Kidney capillary endothelial cell (primary cell): Measurements from ENCODE around the gene ABR.
"Not testable (repeated sequence)": the region's sequence is repeated elsewhere in the genome, so short reads cannot be mapped to it uniquely, and the experiment has no call there.

Experiments
- DNase-seq: peaks from one replicate; pipeline ENCODE4 v3.0.0-alpha.2; 2018; ENCODE audit warnings: low spot score

Gene ABR

GRCh38 chr17:981292-981658, 198.5 kb downstream of the ABR start:
- no peak for DNase-seq

DNA sequence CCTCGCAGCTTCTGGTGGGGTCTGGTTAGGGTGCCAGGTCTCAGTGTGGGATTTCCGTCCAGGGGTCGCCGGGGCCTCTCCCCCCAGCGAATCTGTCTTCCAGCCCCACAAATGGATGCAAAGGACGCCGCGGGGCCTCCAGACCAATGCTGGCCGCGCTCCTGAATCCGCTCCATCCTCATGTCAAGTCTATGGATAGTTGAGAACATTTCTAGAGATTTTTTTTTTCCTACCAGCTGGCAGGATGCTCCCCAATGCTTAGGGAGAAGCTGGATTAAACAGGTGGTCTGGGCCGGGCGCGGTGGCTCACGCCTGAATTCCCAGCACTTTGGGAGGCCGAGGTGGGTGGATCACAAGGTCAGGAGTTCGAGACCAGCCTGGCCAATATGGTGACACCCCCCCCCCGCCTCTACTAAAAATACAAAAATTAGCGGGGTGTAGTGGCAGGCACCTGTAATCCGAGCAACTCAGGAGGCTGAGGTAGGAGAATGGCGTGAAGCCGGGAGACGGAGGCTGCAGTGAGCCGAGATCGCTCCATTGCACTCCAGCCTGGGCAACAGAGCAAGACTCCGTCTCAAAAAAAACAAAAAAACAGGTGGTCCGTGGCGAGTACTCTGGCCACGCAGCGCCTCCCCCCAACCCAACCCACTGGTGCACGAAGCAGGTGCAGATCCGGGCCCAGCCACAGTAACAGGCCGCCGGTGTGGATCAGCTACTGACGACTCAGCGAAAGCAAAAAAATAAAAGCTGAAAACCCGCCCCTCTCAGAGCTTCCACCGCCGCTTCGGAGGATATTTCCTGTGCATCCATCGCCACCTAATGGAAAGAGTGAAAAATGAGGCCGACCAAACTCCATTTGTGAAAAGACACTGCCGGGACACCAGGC, 199.1 kb downstream of the ABR start:
- peak; percentile 87 for DNase-seq

DNA sequence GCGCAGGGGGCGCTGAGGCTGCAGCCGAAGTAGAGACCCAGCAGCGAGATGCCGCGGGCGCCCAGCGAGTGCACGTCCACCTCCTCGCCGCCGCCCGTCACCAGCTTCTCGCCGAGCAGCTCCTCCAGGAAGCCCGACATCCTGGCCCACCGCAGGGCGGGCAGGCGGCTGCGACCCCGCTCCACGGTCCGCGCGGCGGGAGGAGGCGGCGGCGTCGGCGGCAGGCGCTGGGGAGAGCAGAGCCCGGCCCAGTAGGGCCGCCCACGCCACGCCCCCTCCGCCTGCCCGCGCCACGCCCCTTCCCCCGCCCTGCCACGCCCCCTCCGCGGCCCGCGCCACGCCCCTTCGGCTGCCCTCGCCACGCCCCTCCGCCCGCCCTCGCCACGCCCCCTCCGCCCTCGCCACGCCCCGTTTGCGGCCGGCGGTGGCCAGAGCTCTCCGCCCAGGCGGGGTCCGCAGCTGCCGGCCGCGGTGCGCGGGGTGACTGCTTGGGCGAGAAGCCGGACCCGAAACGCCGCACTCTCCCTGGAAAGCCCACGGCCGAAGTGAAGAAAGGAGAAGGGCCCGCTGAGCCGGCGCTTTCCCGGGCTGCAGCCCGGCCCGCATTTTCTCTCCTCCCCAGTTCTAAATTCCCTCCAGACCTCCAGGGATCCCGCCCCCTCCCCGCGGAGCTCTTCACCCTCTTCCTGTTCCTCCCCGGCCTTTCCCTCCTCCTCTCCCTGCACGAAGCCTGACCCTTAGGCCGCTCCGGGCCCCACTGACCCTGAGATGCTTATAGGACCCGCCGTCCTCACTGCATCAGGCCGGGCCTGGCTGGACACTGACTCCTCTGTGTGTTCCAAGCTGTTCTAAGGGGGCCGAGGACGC, 200.0 kb downstream of the ABR start, which contains the start of gene NXN:
Gene NXN (minus strand): TSS at position 238 of the 867 bp plus-strand sequence.
- peak; percentile 70 for DNase-seq

DNA sequence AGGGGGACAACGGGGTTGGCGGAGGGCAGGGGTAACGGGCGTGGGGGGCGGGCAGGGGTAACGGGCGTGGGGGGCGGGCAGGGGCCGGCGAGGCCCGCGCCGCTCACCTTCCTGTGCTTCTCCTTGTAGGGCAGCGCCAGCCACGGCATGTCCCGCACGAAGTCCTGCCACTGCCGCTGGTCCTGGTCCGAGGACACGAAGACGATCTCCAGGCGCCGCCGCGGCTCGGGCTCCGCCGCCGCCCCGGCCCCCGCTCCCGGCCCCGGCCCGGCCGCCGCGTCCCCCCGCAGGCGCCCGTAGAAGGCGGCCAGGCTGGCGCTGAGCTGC, 200.6 kb downstream of the ABR start:
- DNase-seq, result no peak

GRCh38 chr17:978103-979093, 201.4 kb downstream of the ABR start:
- no peak for DNase-seq

GRCh38 chr17:977166-977565, 202.6 kb downstream of the ABR start:
- no peak for DNase-seq

GRCh38 chr17:976312-976711, 203.5 kb downstream of the ABR start:
- no peak for DNase-seq

DNA sequence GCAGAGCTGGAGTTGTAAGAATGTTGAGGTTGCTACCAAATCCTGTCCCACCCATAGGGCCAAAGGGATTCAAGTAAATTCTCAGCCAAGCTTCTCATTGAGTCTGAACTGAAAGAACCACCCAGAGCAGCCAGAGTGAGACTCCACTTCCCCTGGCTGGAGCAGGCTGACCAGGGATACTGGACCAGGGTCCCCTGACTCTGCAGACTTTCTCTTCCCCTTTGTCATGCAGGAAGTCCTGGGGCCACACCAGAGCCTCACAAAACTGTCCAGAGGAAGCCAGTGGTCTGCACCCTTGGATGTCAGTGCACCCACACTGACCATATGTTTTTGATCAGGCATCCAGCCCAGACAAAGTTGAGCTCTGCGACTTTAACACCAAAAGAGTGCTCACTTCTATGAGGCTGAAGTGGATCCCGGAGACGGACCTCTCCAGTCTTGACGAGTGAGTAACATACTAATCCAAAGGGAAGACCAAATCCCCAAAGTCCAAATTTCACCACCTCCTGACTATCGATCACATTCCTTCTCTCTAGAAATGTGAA, 204.3 kb downstream of the ABR start:
- no peak for DNase-seq

GRCh38 chr17:974778-975177, 205.0 kb downstream of the ABR start:
- not testable (repeated sequence) for DNase-seq

GRCh38 chr17:973053-973452, 206.7 kb downstream of the ABR start:
- DNase-seq, result no peak

GRCh38 chr17:971861-972260, 207.9 kb downstream of the ABR start:
- DNase-seq, result not testable (repeated sequence)

GRCh38 chr17:970364-970763, 209.4 kb downstream of the ABR start:
- no peak for DNase-seq

DNA sequence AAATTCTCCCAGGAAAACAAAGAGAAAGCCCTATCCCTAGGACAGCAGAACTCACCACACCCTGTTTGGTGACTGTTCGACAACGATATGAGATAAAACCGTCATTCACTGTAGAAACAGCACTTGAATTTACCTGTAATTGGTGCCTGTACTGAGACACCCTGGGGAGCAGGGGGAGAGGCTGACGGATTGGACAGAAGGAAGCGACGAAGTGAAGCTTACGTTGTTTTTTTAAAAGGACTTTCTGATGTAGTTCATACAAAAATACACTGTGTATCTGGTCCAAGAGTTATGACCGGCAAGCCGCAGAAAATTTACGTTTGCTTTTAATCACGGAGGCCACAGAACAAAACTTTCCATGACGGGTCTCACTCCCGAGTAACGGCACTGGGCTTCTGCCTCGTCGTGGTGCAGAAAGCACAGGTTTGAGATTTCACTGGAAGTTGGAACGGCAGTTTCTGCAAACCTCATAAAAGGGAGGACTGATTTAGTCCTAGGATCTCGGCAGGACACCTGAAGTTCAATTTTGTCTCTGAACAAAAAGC, 209.9 kb downstream of the ABR start:
- DNase-seq, result no peak

DNA sequence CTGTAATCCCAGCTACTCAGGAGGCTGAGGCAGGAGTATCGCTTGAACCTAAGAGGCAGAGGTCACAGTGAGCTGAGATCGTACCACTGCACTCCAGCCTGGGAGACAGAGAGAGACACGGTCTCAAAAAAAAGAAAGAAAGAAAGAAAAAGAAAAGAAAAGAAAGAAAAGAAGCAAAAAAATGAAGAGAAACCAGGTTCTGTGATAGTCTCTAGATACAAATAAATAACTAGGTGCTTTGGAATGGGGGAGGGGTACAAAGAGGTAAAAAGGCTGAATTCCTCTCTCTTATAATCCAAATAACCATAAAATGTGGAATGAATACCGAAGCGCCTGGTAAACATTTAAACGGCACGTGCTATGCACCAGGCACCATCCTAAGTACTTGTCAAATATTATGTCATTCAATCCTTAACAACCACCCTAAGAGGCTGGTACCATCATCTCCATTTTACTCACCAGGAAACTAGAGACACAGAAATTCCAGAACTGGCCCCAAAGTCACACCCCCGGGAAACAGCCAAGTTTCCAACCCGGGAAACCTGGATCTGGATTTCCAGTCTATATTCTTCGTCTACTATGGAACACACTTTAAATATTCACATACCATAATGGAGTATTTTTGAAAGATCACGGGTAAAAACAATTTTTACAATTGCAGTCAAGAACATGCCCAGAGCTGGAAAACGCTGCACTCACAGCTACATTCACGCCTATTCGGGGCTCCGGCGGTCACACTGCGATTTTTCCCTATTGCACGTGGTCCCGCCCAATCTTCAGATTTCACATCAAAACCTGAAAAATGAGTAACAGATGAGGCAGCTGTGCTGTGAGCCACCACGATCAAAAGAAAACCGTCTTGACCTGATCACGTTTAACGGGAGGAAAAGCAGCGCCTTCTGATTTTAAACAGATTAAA, 210.7 kb downstream of the ABR start:
- DNase-seq, result no peak

GRCh38 chr17:967122-967521, 212.7 kb downstream of the ABR start:
- DNase-seq, result no peak

DNA sequence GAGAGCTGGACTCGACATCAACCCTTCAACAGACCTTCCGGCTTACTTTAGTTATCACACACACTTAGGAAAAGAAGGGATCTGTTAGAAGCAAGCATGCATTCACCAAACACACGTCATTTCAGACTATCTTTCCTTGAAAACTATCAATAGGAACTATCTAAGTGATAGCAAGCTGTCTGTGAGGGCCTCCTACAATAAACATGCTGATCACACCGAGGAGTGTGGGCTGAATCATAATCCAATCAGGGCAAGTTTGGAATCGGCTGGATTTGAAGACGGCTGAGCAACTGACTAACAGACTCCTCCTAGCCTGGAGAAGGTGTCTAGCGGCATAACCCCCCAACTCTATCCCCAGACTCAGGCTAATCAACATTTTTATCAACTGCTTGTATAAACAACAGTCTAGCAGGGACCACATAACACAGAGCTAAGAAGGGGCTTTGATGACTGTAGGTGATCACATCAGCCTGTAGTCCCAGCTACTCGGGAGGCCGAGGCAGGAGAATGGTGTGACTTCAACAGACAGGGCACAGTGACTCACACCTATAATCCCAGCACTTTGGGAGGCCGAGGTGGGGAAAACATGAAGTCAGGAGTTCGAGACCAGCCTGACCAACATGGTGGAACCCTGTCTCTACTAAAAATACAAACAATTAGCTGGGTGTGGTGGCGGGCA, 214.3 kb downstream of the ABR start:
- DNase-seq, result no peak

DNA sequence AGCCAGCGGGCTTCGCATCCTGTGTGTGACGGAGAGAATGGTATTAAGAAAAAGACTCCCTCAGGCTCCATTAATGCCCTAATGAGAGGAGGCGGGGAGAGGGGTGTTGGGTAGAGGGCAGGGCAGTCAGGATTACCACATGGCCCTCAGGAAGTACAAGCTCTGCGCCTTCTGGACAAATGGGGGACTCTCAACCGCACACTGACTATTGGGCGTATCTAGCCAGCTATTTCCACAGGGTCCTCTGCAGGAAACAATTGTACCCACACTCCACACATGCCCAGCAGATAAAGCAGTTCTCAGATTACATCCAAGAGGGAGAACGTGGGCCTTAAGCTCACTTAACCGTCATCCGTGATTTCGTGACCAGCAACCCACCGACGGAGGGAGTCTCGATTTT, 214.9 kb downstream of the ABR start:
- no peak for DNase-seq

- no peak for DNase-seq
These were observed 217.1 kb downstream of the ABR start for GRCh38 chr17:962670-963069.

DNA sequence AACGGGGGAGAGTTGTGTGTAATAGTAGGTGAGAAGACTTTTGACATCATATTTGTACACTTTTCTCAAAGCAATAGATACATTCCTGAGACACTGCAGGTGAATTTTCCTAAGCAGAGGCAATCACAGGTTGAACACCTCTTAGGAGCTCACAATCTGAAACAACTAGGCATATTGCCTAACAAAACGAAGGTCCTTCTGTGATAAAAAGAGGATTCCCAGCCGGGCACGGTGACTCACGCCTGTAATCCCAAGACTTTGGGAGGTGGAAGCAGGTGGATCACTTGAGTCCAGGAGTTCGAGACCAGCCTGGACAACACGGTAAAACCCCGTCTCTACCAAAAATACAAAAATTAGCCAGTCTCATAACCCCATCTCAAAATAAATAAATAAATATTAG, 217.6 kb downstream of the ABR start:
- no peak for DNase-seq
